ENCODE measurements around the gene ZNF530.

Gene ZNF530

DNA sequence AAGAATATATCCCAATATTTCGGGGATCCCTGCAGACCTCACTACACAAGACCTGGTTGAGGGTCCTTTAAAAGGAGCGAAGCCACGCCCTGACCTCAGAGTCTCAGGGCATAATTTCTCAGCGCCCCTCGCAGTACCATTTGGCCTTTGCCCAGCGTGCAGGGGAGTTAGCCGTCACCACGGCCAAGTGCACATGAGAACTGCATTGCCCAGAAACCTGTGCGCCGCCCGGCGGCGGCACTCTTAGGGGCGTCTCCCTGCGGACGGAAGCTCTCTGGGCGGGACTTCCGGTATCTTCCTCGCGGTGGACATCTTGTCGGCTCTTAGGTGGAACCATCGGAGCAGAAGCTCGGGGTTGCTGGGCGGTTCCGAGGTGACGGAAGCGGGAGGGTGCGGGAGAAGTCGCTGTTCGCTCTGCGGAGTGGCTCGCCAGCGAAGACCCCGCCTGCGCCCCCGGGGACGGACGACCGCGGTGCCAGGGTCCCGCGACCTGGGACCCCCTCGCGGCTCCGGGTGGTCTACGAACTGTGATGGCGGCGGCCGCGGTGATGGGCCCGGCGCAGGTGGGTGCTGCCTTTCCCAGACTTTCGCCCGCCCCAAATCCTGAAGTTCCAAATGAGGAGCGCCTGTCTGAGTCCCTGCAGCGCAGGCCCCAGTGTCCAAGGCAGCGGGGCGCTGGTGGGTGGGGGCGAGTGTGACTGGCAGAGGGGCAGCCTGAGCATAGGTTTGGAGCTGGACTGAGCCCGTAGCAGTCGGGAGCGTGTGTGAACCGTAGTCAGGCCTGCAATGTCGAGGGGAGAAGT is 14.5 kb downstream of the ZNF530 start, which contains the start of gene ZNF134:
Gene ZNF134 (plus strand): TSS at position 302 of the 803 bp plus-strand sequence. CDS start 5,227 bp downstream, outside the sequence.
- peak; percentile 82 to 98 (median 91) for DNase-seq
- intact Hi-C loops (cut with DNase I): no loop called here

DNA sequence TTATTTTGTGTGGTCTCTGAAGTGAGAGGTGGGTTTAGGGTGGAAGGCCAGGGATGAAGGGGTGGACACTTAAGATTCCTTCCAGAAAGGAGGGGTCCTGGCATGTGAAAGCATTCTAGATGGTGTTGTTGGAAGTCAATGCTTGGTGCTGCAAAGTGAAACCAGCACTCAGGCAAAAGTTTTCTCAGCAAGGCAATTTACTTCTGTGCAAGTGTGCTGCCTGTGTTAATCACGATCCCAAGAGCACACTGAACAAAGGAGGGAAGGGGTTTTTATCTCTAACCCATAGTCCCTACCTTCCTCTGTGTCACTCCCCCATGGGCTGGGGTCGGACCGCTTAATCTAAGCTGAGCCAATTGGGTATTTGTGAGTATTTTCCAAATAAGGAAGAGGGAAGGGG is 15.7 kb downstream of the ZNF530 start:
- intact Hi-C loops (cut with DNase I): no loop called here
- no peak for DNase-seq

DNA sequence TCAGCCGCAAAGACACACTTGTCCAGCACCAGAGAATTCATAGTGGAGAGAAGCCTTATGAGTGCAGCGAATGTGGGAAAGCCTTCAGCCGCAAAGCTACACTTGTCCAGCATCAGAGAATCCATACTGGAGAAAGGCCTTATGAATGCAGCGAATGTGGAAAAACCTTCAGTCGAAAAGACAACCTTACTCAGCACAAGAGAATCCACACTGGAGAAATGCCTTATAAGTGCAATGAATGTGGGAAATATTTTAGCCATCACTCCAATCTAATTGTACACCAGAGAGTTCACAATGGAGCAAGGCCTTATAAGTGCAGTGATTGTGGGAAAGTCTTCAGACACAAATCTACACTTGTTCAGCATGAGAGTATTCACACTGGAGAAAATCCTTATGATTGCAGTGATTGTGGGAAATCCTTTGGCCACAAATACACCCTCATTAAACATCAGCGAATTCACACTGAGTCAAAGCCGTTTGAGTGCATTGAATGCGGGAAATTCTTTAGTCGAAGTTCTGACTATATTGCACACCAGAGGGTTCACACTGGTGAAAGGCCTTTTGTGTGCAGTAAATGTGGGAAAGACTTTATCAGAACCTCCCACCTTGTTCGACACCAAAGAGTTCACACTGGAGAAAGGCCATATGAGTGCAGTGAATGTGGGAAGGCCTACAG is 21.1 kb downstream of the ZNF530 start:
- intact Hi-C loops (cut with DNase I): no loop called here
- DNase-seq: no peak

DNA sequence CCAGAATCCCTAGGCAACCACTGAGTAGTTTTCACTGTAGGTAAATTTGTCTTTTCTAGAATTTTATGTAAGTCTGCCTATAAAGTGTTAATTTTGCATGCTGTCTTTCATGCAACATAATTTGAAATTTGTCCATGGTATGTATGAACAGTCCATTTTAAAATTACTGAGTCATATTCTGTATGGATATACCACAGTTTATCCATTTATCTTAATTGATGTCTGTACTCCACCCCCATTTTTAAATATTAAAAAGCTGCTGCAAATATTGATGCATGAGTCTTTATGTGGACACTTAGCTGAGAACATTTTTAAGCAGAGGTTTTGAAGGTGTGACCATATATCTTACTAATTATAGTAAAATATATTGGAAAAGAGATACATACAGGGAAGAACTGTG is 23.4 kb downstream of the ZNF530 start:
- intact Hi-C loops (cut with DNase I): no loop called here
- DNase-seq: no peak

DNA sequence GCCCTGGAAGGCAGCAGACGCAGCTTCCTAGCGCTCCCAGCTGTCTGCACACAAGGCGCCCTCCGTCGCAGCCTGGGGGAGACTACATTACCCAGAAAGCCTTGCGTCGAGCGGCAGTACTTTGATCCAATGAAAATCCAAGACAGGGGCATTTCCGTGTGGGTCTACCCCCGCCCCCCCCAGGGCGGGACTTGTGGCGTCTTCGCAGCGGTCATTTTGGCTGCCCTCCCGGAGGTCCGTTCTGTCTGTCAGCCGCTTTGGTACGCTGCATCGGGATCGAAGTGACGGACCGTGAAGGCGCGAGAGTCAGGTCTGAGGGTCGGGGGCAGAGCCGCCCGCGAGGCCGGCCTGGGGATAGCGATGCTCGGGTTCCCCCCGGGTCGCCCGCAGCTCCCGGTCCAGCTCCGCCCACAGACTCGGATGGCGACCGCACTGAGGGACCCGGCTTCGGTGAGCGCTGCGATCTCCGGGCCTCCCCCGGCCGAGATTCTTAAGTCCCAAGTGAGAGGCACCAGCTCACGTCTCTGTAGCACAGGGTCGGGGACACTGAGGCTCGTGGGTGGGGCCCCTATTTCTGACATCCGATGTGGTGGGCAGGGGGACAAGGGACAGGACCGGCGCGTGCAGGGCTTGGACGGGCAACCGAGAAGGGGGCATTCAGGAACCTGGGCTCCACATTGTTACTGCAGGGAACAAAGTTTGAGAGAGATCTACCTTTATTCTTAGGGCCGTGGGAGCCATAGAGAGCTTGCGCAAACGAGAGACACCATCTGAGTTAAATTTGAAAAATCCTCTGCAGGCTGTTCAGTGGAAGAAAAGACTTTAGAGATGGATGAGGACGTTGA is 33.5 kb downstream of the ZNF530 start, which contains the start of gene ZNF211:
Gene ZNF211 (plus strand): TSS at position 182 of the 845 bp plus-strand sequence. CDS start 179 bp downstream, at position 361.
- intact Hi-C loops (cut with DNase I): loop anchor here (10.0 kb wide), 1 partner anchor 52 kb away; the partner anchor contains the start of gene ZNF551
- DNase-seq: peak; percentile 84 to 99 (median 92)

DNA sequence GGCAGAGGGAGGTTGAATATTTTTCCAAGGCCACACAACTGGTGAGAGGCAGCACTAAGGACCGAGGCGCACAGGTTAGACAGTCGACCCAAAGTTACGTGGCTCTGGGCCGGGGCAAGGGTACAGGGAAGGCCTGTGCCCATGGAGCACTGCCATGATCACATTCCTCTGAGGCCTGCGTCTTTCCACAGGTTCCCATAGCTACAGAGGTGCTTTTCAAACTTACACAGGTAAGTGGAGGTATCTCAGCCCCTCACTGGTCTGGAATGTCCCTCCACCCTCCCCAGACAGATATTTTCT is 34.1 kb downstream of the ZNF530 start:
- DNase-seq: no peak
- intact Hi-C loops (cut with DNase I): loop anchor here (10.0 kb wide), 1 partner anchor 51 kb away; the partner anchor contains the start of gene ZNF551

DNA sequence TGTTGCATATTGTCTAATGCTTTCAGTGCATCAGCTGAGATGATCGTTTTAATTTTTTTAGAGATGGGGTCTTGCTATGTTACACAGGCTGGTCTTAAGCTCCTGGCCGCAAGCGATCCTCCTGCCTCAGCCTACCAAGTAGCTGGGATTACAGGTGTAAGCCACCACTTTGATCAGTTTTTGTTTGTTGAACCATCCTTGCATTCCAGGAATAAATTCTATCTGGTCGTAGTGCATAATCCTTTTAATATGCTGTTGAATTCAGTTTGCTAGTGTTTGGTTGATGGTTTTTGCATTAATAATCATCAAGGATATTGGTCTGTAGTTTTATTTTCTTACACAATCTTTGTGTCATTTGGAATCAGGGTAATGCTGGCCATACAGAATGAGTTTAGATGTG is 37.7 kb downstream of the ZNF530 start:
- intact Hi-C loops (cut with DNase I): loop anchor here (10.0 kb wide), 1 partner anchor 47 kb away; the partner anchor contains the start of gene ZNF551
- no peak for DNase-seq

DNA sequence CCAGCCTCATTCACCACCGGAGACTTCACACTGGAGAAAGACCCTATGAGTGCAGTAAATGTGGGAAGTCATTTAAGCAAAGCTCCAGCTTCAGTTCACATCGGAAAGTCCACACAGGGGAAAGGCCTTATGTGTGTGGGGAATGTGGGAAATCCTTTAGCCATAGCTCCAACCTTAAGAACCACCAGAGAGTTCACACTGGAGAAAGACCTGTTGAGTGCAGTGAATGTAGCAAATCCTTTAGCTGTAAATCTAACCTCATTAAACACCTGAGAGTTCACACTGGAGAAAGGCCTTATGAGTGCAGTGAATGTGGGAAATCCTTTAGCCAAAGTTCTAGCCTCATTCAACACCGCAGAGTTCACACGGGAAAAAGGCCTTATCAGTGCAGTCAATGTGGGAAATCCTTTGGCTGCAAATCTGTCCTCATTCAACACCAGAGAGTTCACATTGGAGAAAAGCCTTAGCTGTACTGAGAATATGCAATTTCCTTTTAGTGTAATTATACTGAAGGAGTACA is 42.1 kb downstream of the ZNF530 start:
- no peak for DNase-seq

DNA sequence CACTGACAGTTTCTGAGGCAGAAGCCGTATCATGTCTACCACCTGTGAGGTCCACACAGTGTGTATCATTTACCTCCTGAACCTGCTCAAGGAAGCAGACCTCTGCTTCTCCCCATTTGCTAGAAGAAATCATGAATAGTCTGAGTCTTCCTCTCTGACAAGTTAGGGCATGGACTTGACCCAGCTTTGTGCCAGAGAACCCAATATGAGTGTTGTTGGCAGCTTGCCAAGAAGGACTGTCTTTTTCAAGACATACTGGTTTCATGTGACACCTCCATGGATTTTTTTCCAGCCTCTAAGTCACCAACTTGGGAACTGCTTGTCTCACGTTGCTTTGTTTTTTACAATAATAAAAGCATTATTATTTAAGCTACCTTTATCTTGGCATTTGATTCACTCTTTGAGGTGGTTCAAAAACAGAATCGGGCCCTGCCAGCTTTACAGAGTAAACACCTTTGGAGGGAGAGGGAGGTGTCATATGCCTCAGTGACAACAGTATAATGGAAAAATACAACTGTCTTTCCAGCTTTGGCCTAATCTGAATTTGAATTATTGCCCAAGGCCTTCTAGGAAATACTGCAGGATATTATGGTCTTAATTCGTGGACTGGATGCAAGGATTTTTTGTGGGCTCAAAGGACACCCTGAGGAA is 42.8 kb downstream of the ZNF530 start:
- no peak for DNase-seq
- intact Hi-C loops (cut with DNase I): no loop called here

More for the DNA sequence above, 42.1 kb downstream of the ZNF530 start:
- intact Hi-C loops (cut with DNase I): no loop called here

DNA sequence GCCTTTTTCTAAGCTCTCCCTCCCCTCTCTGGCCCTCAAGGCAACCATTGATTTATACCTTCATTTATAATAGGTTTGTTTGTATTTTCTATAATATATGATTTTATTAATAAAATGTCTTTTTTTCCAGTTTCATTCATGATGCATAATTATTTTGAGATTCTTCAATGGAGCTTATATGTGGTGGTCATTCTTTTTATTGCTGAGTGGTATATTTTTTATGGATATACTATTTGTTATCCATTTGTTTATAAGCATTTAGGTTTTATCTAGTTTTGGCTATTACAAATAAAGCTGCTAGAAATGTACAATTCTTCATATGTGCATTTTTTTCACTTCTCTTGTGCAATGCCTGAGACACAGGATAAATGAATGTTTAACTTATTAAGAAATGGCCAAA is 44.0 kb downstream of the ZNF530 start:
- intact Hi-C loops (cut with DNase I): no loop called here
- no peak for DNase-seq

DNA sequence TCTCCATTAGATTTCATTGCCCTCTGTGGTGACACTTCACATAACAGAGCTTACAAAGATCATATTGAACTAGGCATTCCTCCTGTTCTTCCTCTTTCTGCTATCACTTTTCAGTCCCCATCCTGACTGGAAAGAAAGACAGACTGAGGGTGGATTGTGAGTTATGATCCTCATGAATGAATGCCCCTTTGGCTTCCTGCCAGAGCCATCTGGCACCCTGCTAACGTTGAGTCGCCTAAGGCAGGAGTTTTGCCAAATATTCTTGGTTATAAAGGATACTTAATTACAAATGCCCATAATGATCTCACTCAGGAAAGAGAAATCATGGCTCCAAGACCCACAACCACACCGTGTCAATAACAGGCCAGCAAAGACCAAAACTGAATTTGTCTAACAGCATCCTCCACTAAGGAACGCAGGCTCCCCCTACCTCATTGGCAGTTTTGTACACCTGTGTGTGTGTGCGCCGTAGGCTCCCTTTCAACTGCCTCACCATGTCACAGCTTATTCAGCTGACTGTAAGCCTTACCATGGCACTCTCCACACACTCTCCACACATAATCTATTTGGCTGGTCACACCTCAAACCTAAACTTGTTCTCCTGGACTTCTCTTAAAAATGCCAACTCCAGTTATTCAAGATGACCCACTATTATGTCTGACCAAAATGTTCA is 48.8 kb downstream of the ZNF530 start:
- no peak for DNase-seq
- intact Hi-C loops (cut with DNase I): no loop called here

DNA sequence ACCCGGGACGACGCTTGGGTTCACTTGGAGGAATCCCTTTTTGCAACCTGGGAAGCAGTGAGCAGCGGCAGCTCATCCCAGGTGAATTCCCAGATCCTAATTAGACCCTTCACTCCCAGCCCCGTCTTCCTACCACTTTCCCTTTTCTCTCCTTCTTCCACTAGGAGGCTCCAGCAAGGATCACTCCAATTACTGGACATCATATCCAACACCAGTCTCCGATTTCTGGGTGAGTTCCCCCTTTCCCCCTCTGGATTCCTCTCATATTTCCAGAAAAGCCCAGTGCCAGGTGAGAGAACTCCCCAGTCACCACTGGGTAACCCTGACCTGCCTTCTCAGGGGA is 51.9 kb downstream of the ZNF530 start:
- intact Hi-C loops (cut with DNase I): no loop called here
- DNase-seq: no peak

DNA sequence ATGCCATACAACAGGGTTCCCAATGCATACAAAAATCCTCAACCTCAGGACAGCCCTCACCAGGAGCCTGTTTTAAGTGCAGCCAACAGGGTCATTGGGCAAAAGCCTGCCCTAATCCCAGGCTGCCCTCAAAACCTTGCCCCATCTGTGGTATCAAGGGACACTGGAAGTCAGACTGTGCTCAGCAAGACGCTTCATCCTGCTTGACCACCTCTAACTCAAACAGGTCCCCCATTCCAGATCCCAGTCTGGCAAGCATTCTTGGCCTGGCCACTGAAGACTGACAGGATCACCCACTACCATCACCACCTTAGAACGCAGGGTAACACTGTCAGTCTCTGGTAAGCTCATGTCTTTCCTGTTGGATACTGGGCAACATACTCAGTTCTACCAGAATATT is 54.0 kb downstream of the ZNF530 start:
- intact Hi-C loops (cut with DNase I): no loop called here
- no peak for DNase-seq

DNA sequence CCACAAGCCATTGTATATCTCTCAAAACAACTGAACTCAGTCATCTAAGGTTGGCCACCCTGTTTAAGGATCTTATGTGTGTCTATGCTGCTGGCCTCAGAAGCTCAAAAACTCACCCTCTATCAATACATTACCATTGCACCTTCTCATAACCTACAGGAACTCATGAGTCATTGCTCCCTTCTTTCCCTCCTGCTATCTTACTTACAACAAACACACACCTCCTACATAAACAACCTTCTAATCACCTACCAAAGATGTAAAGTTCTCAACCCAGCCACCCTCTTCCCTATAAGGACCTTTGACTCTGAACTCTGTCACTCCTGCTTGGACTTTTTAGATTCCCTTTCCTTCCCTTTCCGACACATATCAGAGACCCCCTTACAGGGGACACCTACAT is 55.8 kb downstream of the ZNF530 start:
- intact Hi-C loops (cut with DNase I): no loop called here
- DNase-seq: no peak

DNA sequence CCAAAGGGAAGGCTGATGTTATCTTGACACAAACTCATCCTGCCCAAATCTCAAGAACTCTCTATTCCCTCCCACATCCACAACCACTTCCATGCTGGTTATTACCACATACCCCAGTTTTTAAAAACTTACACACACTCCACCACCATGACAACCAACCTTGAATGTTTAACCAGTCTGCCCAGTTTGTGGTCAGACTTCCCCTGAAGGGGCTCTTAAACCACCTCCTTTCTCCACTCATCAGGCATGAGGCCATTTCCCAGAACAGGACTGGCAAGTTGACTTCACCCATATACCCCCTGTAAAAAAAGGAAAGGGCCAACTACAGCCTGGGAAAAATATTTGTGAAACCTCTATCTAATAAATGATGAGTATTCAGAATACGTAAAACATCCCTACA is 56.7 kb downstream of the ZNF530 start:
- intact Hi-C loops (cut with DNase I): no loop called here

More for the DNA sequence above, 56.7 kb downstream of the ZNF530 start:
- no peak for DNase-seq

All from posterior cingulate gyrus (tissue), 11 donors.